IPS-11a (cell line): Measurements from ENCODE around the gene SLC66A2.
"Not testable (repeated sequence)": the region's sequence is repeated elsewhere in the genome, so short reads cannot be mapped to it uniquely, and the experiment has no call there.

Experiments used
- H3K4me3 ChIP-seq: one replicate; pipeline ENCODE4 v1.5.1; 2013; ENCODE audit warnings: low read depth, low read length, control low read depth

The SLC66A2 gene

GRCh38 chr18:79883461-79884293, 67.8 kb downstream of the SLC66A2 start:
- H3K4me3 ChIP-seq = no peak overlapping the region

GRCh38 chr18:79882522-79883241, 68.8 kb downstream of the SLC66A2 start:
- H3K4me3 ChIP-seq = no peak overlapping the region

- no peak overlapping the region for H3K4me3 ChIP-seq
These were observed 69.8 kb downstream of the SLC66A2 start for GRCh38 chr18:79881695-79882094.

- no peak overlapping the region for H3K4me3 ChIP-seq
These were observed 71.9 kb downstream of the SLC66A2 start for GRCh38 chr18:79879566-79879965.

- H3K4me3 ChIP-seq = no peak overlapping the region
These were observed 72.6 kb downstream of the SLC66A2 start for GRCh38 chr18:79878741-79879378.

- not testable (repeated sequence) for H3K4me3 ChIP-seq
These were observed 73.2 kb downstream of the SLC66A2 start for GRCh38 chr18:79878246-79878645.

- no peak overlapping the region for H3K4me3 ChIP-seq
These were observed 74.0 kb downstream of the SLC66A2 start for GRCh38 chr18:79877163-79878091.

- H3K4me3 ChIP-seq = no peak overlapping the region
These were observed 75.0 kb downstream of the SLC66A2 start for GRCh38 chr18:79876497-79876896.

- no peak overlapping the region for H3K4me3 ChIP-seq
These were observed 75.5 kb downstream of the SLC66A2 start for GRCh38 chr18:79875931-79876461.

- H3K4me3 ChIP-seq = no peak overlapping the region
These were observed 75.9 kb downstream of the SLC66A2 start for GRCh38 chr18:79875531-79875919.

- H3K4me3 ChIP-seq = no peak overlapping the region
These were observed 76.6 kb downstream of the SLC66A2 start for GRCh38 chr18:79874553-79875530.

- no peak overlapping the region for H3K4me3 ChIP-seq
These were observed 77.9 kb downstream of the SLC66A2 start for GRCh38 chr18:79873449-79874110.

- H3K4me3 ChIP-seq = no peak overlapping the region
These were observed 78.7 kb downstream of the SLC66A2 start for GRCh38 chr18:79872527-79873444.

GRCh38 chr18:79871481-79872091, 79.9 kb downstream of the SLC66A2 start:
- no peak overlapping the region for H3K4me3 ChIP-seq

- no peak overlapping the region for H3K4me3 ChIP-seq
These were observed 80.4 kb downstream of the SLC66A2 start for GRCh38 chr18:79871026-79871390.

GRCh38 chr18:79870301-79871025, 81.0 kb downstream of the SLC66A2 start:
- H3K4me3 ChIP-seq = no peak overlapping the region
